ENCODE measurements around the gene SNX19. TPM values are rescaled to one million over a fixed set of nuclear protein-coding genes. Genes with fewer than 3 reads are reported as not detected.

SNX19 gene
- total RNA-seq, 1 experiment from 2014 or later, result 79.3 TPM

DNA sequence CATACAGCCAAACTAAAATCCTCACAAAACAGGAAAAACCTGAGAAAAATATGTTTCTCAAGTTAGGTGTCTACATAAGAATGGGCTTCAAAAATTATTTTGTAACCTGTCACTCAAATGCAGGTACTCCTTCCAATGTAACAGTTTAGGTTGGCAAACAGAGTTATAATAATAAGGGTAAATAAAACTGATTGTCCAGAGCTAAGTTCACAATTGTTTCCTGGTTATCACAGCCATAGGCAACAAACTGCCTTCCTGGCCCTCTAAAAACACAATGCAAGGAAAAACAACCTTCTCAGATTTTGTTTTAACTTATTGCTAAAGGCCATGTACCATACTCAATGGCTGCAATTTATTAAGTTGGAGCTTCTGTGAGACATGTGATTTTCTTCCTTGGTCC, 36.4 kb downstream of the SNX19 start:
- ChIA-PET POLR2A (interaction anchor here (0.7 kb wide), 1 partner anchor 46 kb away, joined by 3 read pairs; no protein-coding TSS in a partner anchor), CTCF (no interaction called here)
- no peaks in the 10 kb centered on the region for H3K9me3 ChIP-seq (ENCODE audit: control insufficient read depth, insufficient read depth, low read depth, low read length)
- intact Hi-C loops (cut with micrococcal nuclease; ENCODE audit: unreplicated experiment), result no loop called here
- H3K27me3 ChIP-seq (ENCODE audit: control insufficient read depth, insufficient read depth, low read length), result no peaks in the 10 kb centered on the region
- TF ChIP-seq TCF7L2 (IDR thresholded peaks at IDR 0.05; ENCODE audit: low read depth, low read length) (no peak), CTCF (IDR thresholded peaks at IDR 0.05) (no peak), POLR2AphosphoS5 (IDR thresholded peaks at IDR 0.05; ENCODE audit: low read depth, low read length) (no peak), SIN3A (IDR thresholded peaks at IDR 0.05; ENCODE audit: borderline replicate concordance, insufficient read depth, low read depth, low read length) (no peak)
- TF ChIP-seq, protein P1, sequence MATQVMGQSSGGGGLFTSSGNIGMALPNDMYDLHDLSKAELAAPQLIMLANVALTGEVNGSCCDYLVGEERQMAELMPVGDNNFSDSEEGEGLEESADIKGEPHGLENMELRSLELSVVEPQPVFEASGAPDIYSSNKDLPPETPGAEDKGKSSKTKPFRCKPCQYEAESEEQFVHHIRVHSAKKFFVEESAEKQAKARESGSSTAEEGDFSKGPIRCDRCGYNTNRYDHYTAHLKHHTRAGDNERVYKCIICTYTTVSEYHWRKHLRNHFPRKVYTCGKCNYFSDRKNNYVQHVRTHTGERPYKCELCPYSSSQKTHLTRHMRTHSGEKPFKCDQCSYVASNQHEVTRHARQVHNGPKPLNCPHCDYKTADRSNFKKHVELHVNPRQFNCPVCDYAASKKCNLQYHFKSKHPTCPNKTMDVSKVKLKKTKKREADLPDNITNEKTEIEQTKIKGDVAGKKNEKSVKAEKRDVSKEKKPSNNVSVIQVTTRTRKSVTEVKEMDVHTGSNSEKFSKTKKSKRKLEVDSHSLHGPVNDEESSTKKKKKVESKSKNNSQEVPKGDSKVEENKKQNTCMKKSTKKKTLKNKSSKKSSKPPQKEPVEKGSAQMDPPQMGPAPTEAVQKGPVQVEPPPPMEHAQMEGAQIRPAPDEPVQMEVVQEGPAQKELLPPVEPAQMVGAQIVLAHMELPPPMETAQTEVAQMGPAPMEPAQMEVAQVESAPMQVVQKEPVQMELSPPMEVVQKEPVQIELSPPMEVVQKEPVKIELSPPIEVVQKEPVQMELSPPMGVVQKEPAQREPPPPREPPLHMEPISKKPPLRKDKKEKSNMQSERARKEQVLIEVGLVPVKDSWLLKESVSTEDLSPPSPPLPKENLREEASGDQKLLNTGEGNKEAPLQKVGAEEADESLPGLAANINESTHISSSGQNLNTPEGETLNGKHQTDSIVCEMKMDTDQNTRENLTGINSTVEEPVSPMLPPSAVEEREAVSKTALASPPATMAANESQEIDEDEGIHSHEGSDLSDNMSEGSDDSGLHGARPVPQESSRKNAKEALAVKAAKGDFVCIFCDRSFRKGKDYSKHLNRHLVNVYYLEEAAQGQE (IDR thresholded peaks at IDR 0.05; ENCODE audit: insufficient read depth in 1 of 2, low read depth in 2 of 2, low read length in 1 of 2), result no peak
- H3K4me3 ChIP-seq (ENCODE audit: low read depth in 2 of 2, low read length in 2 of 2), result no peak overlapping the region
- in situ Hi-C loops (cut with HindIII; ENCODE audit: low pct_unique_long_range_greater_than_20kb, low sequenced_read_pairs), result no loop called here
- ATAC-seq, result no peak
- peaks cover 53% of the 10 kb centered on the region for H3K36me3 ChIP-seq (ENCODE audit: control insufficient read depth, insufficient read depth, low read length)
- no TSS peak for BruUV-seq (replicated peaks)
- H3K27ac ChIP-seq (ENCODE audit: low read length), result no peak overlapping the region
- no peaks in the 10 kb centered on the region for H3K4me1 ChIP-seq (ENCODE audit: control insufficient read depth, insufficient read depth, low read length)
- DNase-seq (ENCODE audit: low read depth, low spot score), result no peak

DNA sequence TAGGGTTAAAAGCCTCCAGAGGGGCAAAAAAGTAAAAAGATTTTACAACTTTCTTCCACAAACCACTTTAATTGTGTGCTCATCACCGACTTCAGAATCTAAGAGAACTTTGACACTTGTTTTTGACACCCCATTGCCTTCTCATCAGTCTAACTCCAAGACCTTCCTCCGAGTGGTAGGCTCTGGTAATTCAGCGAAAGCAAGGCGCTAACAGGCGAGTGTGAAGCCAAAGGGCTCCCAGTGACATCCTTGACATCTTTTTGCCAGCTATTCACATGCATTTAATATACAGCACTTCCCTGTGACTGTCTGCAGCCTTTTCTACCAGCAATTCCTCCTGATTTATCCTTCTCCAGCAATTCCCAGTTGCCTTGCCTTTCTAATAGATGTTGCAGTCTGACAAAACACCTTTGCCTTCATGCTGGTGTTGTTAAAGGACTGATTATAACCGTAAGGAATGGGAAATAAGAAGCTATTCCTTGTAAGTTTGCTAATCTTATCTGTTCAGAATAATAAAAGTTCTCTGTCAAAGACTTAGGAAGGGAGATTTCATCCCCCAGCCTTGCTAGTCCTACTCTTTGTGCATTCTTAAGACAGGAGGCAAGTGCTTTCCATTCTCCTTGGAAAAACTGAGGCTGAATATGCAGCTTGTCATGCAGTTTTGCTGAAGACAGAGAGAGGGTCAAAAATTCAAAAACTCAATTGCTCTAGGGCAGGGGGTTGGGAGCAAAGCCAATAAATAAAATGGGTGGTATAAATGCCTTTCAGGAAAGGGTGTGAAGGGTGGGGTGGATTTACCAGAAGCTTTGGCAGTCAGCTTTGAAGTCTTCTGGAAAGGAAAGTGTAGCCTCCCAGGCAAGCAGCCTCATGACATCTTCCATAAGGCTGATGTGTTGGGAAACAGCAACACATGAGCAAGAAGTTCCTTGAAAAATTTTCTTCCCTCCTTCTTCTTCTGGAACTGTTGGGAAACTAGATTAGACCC, 39.1 kb downstream of the SNX19 start:
- intact Hi-C loops (cut with micrococcal nuclease; ENCODE audit: unreplicated experiment), result no loop called here
- Histone ChIP-seq H3K27me3 (ENCODE audit: control insufficient read depth, insufficient read depth, low read length) (no peaks in the 10 kb centered on the region), H3K9me3 (ENCODE audit: control insufficient read depth, insufficient read depth, low read depth, low read length) (no peaks in the 10 kb centered on the region), H3K27ac (ENCODE audit: low read length) (no peak overlapping the region), H3K4me1 (ENCODE audit: control insufficient read depth, insufficient read depth, low read length) (no peaks in the 10 kb centered on the region), H3K4me3 (ENCODE audit: low read depth in 2 of 2, low read length in 2 of 2) (no peak overlapping the region), H3K36me3 (ENCODE audit: control insufficient read depth, insufficient read depth, low read length) (peaks cover 33% of the 10 kb centered on the region)
- CTCF ChIA-PET, result interaction anchor here (1.0 kb wide), 1 partner anchor 17 kb away, joined by 4 read pairs; no protein-coding TSS in a partner anchor
- POLR2A ChIA-PET, result no interaction called here
- BruUV-seq (replicated peaks), result TSS peak; percentile 24
- ATAC-seq (no peak), DNase-seq (ENCODE audit: low read depth, low spot score) (no peak)
- TF ChIP-seq CTCF (IDR thresholded peaks at IDR 0.05), result no peak
- no peak for TF ChIP-seq POLR2AphosphoS5 (IDR thresholded peaks at IDR 0.05; ENCODE audit: low read depth, low read length)
- TF ChIP-seq, protein P1 (IDR thresholded peaks at IDR 0.05; ENCODE audit: insufficient read depth in 1 of 2, low read depth in 2 of 2, low read length in 1 of 2), result no peak
- TF ChIP-seq TCF7L2 (IDR thresholded peaks at IDR 0.05; ENCODE audit: low read depth, low read length), result no peak
- no peak for TF ChIP-seq SIN3A (IDR thresholded peaks at IDR 0.05; ENCODE audit: borderline replicate concordance, insufficient read depth, low read depth, low read length)
- in situ Hi-C loops (cut with HindIII; ENCODE audit: low pct_unique_long_range_greater_than_20kb, low sequenced_read_pairs), result no loop called here

Data from Panc1 (cell line).